Skeletal muscle tissue (tissue), 4 donors: ENCODE measurements around the gene GPR15. TPM values are rescaled to one million over a fixed set of nuclear protein-coding genes. Genes with fewer than 3 reads are reported as not detected.

Experiments used
- H3K27ac ChIP-seq: one replicate; pipeline ENCODE4 v1.7.0; 2013; ENCODE audit warnings: mild to moderate bottlenecking, low read depth, low read length, inconsistent platforms
- H3K27me3 ChIP-seq, 3 donors: one replicate each; pipeline ENCODE4 v1.7.0; 2013; ENCODE audit warnings: low read length in 3 of 3; ENCODE audit not compliant: control insufficient read depth in 3 of 3, insufficient read depth in 3 of 3
- H3K36me3 ChIP-seq, 3 donors: one replicate each; pipeline ENCODE4 v1.7.0; 2013; ENCODE audit warnings: low read length in 3 of 3; ENCODE audit not compliant: control insufficient read depth in 3 of 3, insufficient read depth in 3 of 3
- H3K4me1 ChIP-seq, 3 donors: one replicate each; pipeline ENCODE4 v1.7.0; 2013; ENCODE audit warnings: low read length in 3 of 3, mild to moderate bottlenecking in 3 of 3; ENCODE audit not compliant: control insufficient read depth in 3 of 3, insufficient read depth in 3 of 3
- H3K4me3 ChIP-seq, 3 donors: one replicate each; pipeline ENCODE4 v1.7.0; 2013; ENCODE audit warnings: low read length in 3 of 3
- H3K9ac ChIP-seq, 3 donors: one replicate each; pipeline ENCODE4 v1.7.0; 2013; ENCODE audit warnings: low read length in 3 of 3, mild to moderate bottlenecking in 3 of 3, moderate library complexity in 2 of 3, low read depth in 1 of 3
- H3K9me3 ChIP-seq, 3 donors: one replicate each; pipeline ENCODE4 v1.7.0; 2013; ENCODE audit warnings: low read length in 3 of 3; ENCODE audit not compliant: control insufficient read depth in 3 of 3
- total RNA-seq: library from RNA; depleted of rRNA; stranded (reverse); fragments of >200 nt; gene quantifications from one replicate; pipeline ENCODE4 v1.2.3, GENCODE V29; 2014
- donor health status: Osteomylitis.

Gene GPR15
- total RNA-seq, result not detected

DNA sequence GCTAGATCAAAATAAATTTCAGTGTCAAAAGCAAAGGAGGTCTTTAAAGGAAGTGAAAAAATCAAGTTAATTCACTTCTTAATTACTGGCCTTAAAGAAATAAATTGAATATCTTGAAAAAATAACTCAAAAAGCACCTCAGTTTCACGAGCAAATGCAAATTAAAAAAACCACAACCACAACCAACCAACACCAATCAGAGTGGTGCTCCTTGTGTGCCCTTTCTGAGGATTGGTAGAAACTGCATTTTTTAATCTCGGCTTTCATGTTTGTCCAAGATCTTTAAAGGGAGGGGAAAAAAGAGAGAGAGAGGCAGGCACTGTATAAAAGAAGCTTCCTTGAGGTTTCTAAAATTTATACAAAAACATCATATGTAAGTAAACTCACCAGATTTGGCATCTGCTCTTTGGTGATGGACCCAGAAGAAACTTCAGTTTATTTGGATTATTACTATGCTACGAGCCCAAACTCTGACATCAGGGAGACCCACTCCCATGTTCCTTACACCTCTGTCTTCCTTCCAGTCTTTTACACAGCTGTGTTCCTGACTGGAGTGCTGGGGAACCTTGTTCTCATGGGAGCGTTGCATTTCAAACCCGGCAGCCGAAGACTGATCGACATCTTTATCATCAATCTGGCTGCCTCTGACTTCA lies at the start of gene GPR15:
Gene GPR15, plus strand, starts transcription at position 357 of the 653 bp plus-strand sequence. Its CDS starts 56 bp downstream, at position 413.
- H3K36me3 ChIP-seq, result no peaks in the 10 kb centered on the region
- H3K27me3 ChIP-seq, result no peaks in the 10 kb centered on the region
- no peak within 1 kb of the TSS for H3K4me3 ChIP-seq
- H3K9ac ChIP-seq, result no peak within 1 kb of the TSS
- no peaks in the 10 kb centered on the region for H3K4me1 ChIP-seq
- no peak within 1 kb of the TSS for H3K27ac ChIP-seq
- H3K9me3 ChIP-seq, result no peaks in the 10 kb centered on the region

DNA sequence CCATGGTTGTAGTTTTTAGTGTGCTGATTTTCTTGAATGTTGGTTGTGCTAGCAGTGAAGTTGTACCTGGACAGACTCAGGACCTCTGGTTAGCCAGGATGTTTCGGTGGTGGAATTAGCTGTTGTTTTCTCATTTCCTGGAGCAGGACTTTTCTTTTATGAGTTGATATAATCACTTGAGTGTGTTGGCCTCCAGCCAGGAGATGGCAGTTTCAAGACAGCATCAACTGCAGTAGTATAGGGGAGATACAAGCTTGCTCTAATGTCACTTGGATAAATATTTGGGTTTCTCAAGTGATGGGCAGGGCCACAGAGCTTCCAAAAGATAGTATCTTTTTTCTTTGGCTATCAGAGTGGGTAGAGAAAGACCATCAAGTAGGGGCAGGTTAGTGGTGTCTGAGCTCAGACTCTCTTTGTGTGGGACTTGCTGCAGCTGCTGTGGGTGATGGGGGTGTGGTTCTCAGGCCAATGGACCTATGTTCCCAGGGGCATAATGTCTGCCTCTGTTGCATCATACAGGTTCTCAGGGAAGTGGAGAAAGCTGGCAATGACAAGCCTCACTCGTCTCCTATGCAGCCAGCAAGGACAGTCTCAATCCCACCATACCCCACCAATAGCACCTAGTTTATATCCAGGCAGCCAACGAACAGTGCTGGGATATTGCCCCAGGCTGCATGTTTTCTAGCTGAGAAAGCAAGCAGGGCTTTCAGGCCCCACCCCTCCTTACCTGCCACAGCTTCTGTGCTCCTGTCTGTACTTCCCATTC lies 48.9 kb upstream of the GPR15 start:
- Histone ChIP-seq H3K4me3 (no peak overlapping the region), H3K36me3 (peaks cover 0 to 3% (median 0%) of the 10 kb centered on the region in 3 donors), H3K4me1 (no peaks in the 10 kb centered on the region), H3K27me3 (no peaks in the 10 kb centered on the region), H3K9ac (no peak overlapping the region), H3K9me3 (peaks cover 5 to 16% (median 10%) of the 10 kb centered on the region in 3 donors), H3K27ac (no peak overlapping the region)

DNA sequence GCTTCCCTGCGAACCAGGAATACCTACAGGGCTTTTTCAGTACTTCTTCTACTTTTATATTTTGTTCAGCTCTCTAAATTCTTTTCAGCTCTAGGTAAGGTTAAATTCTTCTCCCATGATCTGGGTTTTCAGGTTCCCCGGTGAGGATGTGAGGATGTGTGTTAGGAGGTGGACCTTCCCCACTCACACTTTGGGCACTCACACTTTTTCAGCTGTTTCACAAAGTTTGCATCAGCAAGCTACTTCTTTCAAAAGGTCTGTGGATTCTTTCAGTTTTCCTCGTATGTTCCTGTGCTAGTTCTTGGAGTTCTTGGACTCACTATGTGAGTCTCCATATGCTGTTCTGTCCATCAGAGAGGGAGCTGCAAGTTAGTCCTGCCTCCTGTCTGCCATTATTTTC lies 48.2 kb upstream of the GPR15 start:
- Histone ChIP-seq H3K36me3 (peaks cover 0 to 3% (median 0%) of the 10 kb centered on the region in 3 donors), H3K27me3 (no peaks in the 10 kb centered on the region), H3K4me3 (no peak overlapping the region), H3K4me1 (no peaks in the 10 kb centered on the region), H3K9me3 (peaks cover 5 to 13% (median 12%) of the 10 kb centered on the region in 3 donors), H3K9ac (no peak overlapping the region), H3K27ac (no peak overlapping the region)

DNA sequence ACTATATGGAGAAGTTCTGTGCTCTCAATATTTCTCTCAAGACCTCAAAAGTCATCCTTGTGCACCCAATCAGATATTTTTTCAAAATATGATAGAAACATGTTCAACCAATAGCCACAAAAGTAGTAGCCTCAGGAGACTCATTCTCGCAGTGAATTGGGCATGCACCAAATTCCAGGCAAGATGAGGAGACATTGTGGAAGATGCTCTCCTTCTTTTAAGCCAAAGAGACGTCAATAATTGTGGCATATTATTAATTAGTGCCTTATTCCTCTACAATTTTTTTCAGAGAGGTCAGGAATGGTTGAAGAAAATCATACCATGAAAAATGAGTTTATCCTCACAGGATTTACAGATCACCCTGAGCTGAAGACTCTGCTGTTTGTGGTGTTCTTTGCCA lies 34.4 kb upstream of the GPR15 start, which contains the start of gene OR5K2:
Gene OR5K2, plus strand, starts transcription at position 301 of the 400 bp plus-strand sequence. Its CDS starts 0 bp downstream, at position 301.
- Histone ChIP-seq H3K27ac (no peak within 1 kb of the TSS), H3K9me3 (no peaks in the 10 kb centered on the region), H3K36me3 (no peaks in the 10 kb centered on the region), H3K4me3 (no peak within 1 kb of the TSS), H3K27me3 (no peaks in the 10 kb centered on the region), H3K4me1 (no peaks in the 10 kb centered on the region), H3K9ac (no peak within 1 kb of the TSS)

DNA sequence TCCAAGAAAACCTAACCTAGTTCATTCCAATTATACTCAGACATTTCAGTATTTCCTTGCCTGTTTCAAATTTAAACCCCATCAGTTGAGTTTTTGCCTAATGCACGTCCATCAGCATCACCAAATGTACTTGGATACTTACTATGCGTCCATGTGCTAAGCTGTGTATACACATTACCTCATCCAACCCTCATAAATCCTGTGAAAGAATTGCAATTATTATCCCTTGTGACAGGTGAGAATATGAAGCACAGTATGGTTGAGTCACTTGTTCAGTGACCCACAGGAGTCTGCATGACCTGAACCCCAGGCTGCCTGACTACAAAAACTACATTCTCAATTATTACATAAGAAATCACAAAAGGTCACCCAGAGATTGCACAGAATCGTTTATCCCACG lies 31.8 kb upstream of the GPR15 start:
- H3K9ac ChIP-seq, result no peak overlapping the region
- peaks cover 0 to 5% (median 0%) of the 10 kb centered on the region in 3 donors for H3K36me3 ChIP-seq
- no peaks in the 10 kb centered on the region for H3K9me3 ChIP-seq
- H3K27me3 ChIP-seq, result no peaks in the 10 kb centered on the region
- no peaks in the 10 kb centered on the region for H3K4me1 ChIP-seq
- H3K4me3 ChIP-seq, result no peak overlapping the region
- no peak overlapping the region for H3K27ac ChIP-seq

DNA sequence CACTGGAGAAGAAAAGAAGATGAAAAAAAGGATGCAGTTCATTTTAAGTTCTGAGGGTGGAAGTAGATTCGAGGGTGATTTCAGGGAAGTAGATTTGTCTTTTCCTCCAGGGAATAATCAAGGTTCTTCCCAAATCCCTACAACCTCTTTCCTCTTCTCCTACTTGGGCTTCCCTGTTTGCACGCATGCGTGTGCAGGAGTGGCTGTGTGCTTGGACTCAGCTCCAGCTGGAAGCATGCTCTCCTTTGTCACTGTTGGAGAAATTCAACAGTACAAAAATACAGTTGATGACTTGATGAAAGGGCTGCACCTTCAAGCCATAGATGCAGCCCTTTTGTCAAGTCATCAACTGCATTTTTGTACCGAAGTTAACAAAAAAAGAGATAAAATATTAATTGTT lies 30.5 kb upstream of the GPR15 start:
- H3K9me3 ChIP-seq, result no peaks in the 10 kb centered on the region
- H3K4me1 ChIP-seq, result no peaks in the 10 kb centered on the region
- H3K4me3 ChIP-seq, result no peak overlapping the region
- peaks cover 0 to 5% (median 0%) of the 10 kb centered on the region in 3 donors for H3K36me3 ChIP-seq
- no peak overlapping the region for H3K27ac ChIP-seq
- H3K9ac ChIP-seq, result no peak overlapping the region
- no peaks in the 10 kb centered on the region for H3K27me3 ChIP-seq

DNA sequence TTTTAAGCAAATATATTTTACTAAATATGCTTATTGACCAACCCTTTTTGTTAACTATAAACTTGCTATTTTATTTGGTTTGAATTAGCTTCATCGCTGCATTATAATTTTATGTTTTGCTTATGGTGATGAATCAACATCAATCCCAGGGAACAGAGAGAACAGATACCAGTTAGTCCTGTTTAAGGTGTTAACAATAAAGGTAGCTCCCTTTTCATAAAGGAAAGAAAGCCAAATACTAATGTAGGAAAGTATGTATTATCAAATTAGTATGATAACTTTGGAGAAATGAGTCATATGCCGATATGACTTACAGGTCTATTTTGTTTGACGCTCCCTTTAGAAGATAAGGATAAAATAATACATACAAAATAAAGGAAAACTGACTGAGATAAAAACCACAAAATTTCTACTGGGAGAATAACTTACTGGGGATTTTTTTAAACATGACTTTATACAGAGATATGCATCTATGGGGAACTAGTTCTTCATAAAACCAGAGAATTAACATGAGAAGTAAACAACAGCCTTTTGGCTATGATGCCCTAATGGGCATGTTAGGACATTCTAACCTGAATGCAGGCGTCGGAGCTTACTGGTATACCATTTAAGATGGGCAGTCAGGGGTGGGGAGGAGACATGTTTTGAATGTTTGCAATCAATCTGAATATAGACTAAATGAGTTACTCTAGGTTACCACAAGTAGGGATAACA lies 29.8 kb upstream of the GPR15 start:
- Histone ChIP-seq H3K27me3 (no peaks in the 10 kb centered on the region), H3K36me3 (peaks cover 0 to 5% (median 0%) of the 10 kb centered on the region in 3 donors), H3K4me3 (no peak overlapping the region), H3K4me1 (no peaks in the 10 kb centered on the region), H3K9me3 (no peaks in the 10 kb centered on the region), H3K9ac (no peak overlapping the region), H3K27ac (no peak overlapping the region)

DNA sequence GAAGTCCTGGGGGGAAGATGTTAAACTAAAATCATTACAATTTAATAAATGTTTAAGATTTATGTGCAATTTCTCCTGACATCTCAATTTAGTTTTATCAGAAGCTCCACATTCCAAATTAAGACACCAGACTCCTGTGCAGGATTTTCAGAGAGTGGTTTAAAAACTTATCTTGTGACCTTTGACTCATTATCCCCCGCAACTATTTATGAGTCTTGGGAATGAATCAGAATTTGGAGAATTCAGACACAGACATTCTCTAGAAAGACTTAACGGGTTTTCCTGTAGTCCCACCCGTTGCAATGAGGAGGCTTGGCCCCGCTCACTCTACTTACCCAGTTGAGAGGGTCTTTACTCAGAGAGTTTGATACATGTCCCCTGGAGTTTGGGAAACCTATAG lies 27.2 kb upstream of the GPR15 start:
- no peaks in the 10 kb centered on the region for H3K9me3 ChIP-seq
- no peaks in the 10 kb centered on the region for H3K27me3 ChIP-seq
- no peak overlapping the region for H3K4me3 ChIP-seq
- H3K9ac ChIP-seq, result no peak overlapping the region
- no peak overlapping the region for H3K27ac ChIP-seq
- no peaks in the 10 kb centered on the region for H3K4me1 ChIP-seq
- peaks cover 0 to 5% (median 0%) of the 10 kb centered on the region in 3 donors for H3K36me3 ChIP-seq

DNA sequence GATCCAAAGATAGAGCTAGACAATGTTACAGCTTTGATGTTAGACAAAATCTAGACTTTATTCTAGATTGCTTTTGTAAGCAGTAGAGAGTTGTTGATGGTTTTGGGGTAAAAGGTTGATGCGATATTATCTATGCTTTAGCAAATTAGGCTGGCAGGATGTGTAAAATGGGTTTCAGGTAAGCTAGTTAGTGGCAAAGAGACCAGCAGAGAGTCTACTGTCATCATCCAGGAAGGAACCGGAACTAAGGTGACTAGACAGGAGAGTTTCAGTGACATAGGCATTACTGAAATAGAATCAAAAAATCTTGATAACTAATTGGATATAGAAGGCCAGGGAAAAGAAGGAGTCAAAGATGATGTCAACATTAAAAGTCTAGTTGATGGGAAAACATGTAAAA lies 23.2 kb upstream of the GPR15 start:
- Histone ChIP-seq H3K27me3 (no peaks in the 10 kb centered on the region), H3K36me3 (peaks cover 0 to 2% (median 0%) of the 10 kb centered on the region in 3 donors), H3K9me3 (no peaks in the 10 kb centered on the region), H3K4me3 (no peak overlapping the region), H3K9ac (no peak overlapping the region), H3K27ac (no peak overlapping the region), H3K4me1 (no peaks in the 10 kb centered on the region)

DNA sequence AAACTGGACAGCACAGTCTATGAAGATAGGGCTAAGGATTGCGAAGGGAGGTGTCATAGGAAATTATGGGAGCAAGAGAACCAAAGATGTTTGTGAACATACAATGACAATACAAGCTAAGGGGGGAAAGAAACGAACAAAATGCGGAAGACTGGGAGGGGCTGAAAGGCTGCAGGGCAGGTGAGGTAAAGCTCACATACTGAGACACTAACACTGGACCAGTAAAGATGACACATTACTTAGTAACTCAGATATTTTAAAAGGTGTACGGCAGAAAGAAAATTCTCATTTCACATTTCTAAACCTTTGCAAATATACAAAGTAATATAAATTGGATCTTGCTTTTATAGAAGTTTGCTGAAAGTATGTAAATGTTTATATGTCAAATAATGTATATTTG lies 19.2 kb upstream of the GPR15 start:
- no peaks in the 10 kb centered on the region for H3K27me3 ChIP-seq
- no peak overlapping the region for H3K27ac ChIP-seq
- H3K36me3 ChIP-seq, result peaks cover 2 to 10% (median 4%) of the 10 kb centered on the region in 3 donors

More for the DNA sequence above, 19.2 kb upstream of the GPR15 start:
- H3K4me3 ChIP-seq, result no peak overlapping the region
- H3K9ac ChIP-seq, result no peak overlapping the region
- H3K4me1 ChIP-seq, result no peaks in the 10 kb centered on the region
- H3K9me3 ChIP-seq, result no peaks in the 10 kb centered on the region
